ENCODE data around the gene CAMSAP1.

Gene CAMSAP1

DNA sequence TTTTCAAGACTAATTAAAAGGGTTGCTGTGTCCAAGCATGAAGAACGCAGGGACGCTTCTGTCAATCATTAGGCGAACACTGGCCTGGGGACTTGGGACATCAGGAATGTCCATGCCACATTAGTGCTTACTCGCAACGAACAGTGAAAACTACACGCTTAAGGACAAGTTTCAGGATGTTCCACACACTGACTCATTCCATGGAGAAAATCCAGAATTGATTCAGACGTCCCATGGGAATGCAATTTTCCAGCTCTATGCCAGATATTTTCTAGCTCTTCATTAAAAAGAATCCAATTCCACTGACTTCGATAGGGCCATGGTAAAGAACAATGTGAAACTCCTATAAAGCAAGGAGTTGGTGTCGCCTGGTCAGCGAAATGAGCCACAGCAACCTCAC, 98.2 kb downstream of the CAMSAP1 start:
- no peak for DNase-seq

DNA sequence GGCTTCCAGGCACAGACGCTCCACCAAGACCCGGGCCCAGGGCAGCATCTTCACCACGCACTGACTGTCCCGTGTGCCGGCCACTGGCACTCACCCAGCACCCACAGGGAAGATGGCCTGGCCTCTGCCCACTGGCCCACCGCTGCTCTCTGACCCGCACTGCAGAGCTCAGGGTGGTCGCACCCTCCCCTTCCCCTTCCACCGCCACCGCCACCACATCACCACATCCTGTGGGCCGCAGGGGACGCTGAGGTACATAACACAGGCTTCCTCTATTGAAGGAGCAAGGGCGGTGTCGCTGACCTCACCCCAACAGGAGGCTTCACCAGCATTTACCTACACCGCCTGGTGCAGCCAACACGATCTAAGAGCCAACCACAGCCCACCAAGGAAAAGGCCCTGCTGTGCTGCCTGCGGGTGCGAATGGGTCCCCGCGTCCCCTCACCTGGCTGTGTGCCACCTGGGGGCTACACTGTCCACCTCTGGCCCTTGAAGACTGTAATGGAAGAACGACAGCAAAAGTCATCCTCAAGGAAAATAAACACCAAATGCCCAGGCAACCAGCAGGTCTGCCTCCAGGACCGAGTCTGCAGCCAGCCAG, 101.8 kb downstream of the CAMSAP1 start:
- no peak for DNase-seq

DNA sequence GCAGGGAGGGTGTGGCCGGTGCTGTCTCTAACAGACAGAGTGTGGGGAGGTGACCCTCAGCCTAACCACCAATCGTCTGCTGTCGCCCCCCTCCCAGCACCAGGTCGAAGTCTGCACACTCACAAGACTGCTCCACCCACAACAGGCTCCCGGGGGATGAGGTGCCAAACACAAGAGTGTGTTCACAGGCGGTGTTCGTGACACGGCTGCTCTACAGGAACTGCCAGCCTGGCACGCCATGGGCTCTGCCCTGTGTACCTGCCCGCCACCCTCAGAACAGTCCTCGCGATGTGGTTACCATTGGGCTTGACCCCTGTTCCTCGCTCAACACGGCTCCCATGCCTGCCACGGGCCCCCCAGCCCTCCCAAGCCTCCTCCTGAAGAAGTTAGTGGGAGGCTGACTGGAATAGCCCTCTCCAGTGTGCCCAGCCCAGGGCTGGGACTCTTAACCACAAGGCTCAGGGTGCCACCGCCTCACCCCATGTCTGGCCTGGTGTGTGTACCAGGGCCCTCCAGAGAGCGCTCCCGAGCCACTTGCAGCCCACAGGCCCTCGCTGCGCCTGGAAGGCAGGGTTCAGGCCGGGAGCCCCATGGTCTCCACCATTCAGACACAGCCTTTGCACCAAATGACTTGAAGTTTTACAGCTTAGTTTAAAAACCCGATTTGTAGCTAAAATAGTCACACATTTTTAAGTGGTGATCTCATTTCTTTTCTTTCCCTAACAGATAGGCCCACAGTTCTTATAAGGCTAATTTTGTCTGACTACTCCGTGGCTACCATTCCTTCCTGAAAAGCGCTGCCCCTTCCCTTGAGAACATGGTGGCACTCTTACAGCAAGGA, 102.5 kb downstream of the CAMSAP1 start:
- DNase-seq, result no peak

DNA sequence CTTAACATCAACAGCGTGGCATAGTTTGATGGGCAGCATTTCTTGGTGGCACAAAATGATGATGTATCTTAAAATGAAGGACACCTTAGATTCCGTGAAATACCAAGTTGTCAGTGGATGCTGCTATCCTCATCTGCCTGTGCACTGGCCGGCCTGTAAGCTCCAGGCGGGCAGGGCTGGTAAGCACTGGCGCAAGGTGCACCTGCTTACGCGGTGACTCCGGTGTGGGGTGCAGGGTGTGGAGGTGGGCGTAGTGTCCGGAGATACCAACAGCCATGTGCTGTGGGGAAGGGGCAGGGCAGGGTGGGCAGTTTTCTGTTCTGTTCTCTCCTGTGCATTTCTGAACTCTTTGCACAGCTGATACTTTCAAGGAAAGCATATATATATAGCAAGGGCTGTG, 103.9 kb downstream of the CAMSAP1 start:
- DNase-seq, result no peak

- DNase-seq, result no peak
These were observed 104.4 kb downstream of the CAMSAP1 start for GRCh38 chr9:135802876-135803419.

DNA sequence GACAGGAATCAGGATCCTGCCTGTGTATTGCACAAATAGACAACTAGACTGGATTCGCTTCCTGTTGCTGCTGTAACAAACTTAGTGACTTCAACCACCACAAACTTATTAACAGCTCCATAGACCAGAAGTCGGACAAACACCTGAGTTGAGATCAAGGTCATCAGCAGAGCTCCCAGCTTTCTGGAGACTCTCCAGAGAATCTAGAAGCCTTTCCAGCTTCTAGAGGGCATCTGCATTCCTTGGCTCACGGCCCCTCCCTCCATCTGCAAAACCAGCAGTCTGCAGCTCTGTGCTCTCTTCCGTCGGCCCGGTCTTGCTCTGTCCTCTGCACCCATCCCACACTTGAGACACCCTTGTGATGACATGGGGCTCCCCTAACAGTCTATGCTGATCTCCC, 106.3 kb downstream of the CAMSAP1 start:
- DNase-seq, result no peak

GRCh38 chr9:135799261-135799660, 108.1 kb downstream of the CAMSAP1 start:
- DNase-seq, result no peak

DNA sequence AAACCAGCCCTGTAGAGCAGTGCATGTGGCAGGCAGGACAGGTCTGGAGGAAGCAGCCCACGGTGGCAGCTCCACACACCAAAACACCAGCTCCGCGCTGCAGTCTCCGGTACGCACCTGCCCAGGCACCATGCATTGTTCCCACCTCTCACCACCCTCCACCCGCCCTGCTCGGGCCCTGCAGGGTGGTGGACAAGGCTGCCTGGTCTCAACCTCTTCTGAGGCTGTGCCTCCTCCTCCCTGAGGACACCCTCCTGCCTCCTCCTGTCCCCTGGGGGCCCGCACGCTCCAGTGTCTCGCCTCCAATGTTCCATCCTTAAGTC, 109.1 kb downstream of the CAMSAP1 start:
- no peak for DNase-seq

DNA sequence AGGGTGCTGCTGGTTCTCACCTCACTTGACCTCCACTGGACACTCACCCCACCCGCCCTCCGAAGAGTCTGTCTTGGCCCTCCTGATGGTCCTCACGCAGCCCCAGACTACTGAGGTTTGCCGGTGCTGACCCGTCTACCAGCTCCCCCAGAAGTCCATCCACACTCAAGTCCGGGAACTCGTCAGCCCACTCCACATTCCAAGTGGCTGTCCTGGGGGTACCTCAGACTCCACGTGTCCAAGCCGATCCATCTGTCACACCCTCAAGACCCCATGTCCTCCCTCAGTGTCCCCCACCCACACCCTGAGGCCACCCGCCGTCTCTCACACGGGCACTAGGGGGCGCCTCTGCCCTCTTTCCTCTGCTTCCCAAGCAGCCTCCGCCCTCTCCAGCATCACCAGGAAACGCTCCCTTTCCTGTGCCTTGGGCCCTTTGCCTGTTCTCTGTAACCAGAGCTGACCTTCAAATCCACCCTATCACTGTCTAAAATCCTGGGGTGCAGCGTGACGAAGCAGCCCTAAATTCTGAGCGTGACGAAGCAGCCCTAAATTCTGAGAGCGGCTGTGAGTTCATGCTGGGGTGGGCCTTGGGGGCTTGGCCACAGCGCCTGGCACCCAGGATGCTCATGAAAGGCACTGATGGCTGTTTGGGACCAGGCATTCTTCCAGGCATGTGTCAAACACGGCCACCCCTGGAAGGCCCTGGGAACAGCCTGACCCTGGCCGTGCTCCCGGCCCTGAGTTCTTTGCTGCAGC, 109.7 kb downstream of the CAMSAP1 start:
- no peak for DNase-seq

GRCh38 chr9:135796784-135797485, 110.4 kb downstream of the CAMSAP1 start:
- no peak for DNase-seq

DNA sequence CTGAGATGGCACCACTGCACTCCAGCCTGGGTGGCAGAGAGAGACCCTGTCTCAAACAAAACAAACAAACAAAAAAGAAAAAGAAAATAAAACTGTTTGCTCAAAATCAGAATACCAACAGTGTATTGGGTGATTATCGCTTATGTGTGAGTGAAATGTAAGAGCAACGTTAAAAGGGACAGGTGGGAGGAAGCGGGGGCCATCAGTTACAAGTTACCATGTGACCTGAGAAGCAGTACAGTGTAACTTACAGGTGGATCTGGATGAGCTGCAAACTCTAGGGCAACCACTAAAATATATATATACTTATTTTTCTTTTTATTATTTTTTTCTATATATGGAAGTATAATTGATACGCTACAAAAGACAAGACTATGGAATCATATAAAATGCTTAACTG, 112.0 kb downstream of the CAMSAP1 start:
- no peak for DNase-seq

DNA sequence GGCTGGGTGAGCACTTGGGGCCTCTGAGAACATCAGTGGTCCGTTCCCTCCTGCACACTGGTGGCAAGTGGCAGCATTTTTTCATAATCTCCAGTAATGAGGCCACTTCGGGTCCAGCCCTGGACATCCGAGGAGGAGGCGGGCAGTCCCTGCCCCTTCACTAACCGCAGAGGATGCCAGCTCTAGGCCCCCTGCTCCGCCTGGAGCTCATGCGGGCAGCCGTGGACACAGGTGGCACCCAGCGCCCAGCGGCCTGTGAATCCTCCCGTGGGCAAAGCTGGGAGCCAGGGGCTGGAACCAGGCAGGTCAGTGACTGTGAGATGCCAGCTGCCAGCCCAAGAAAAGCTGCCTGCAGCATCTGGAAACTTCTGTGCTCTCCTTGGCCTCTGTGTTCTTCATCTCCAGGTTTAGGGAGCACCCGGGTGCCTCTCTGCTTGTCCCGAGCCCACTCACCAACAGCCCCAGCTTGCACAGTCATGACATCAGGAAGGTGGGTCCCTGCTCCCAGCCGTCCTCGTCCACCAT, 112.9 kb downstream of the CAMSAP1 start:
- no peak for DNase-seq

DNA sequence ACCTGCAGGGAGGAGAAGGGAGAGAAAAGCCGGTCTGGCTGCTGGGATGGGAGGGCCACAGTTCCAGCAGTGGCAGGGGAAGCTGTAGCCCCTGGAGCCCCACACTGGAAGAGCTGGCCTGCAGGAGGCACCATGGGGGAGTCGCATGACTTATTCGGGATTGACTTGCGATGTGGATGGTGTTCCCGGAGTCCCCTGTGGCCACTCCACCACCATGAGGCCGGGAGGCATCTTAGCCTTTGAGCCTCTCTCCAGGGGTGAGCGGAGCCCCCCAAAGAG, 113.3 kb downstream of the CAMSAP1 start:
- no peak for DNase-seq

DNA sequence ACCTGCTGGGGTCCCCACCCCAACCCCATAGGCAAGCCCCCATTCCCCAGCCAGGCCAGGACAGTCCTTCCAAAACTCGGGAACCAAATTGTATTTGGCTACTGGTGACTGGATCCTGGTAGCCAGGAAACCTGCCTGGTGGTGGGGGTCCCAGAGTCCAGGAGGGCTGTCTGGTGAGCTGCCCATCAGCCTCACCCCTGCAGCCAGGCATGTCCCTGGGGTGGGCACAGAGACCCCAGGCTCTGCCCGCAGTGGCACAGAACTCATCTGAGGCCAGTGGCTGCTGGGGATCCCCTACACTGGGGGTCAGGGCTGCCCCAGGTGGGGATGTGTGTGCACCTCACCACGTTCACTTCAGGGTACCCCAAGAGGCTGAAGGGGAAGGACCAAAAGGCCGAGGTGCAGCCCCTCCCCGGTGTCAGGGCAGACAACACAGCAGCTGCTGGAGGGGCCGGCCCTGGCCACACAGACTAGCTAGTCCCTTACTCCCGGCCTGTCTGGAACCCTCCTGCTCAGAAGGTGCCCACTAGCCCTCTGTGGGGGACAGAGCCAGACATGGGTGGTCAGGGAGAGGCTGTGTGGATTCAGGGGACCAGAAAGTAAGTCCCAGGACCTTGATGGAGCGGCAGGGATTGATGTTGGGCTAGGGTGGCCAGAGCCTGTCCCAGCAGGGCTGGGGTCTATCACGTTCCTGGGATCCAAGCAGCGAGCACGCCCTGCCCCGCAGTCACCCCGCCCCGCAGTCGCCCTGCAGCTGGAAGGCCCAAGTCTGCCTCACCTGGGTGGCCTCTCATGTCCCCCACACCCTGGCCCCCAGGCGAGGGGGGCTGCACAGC, 113.9 kb downstream of the CAMSAP1 start:
- no peak for DNase-seq

- DNase-seq, result no peak
These were observed 114.8 kb downstream of the CAMSAP1 start for GRCh38 chr9:135792268-135793128.

DNA sequence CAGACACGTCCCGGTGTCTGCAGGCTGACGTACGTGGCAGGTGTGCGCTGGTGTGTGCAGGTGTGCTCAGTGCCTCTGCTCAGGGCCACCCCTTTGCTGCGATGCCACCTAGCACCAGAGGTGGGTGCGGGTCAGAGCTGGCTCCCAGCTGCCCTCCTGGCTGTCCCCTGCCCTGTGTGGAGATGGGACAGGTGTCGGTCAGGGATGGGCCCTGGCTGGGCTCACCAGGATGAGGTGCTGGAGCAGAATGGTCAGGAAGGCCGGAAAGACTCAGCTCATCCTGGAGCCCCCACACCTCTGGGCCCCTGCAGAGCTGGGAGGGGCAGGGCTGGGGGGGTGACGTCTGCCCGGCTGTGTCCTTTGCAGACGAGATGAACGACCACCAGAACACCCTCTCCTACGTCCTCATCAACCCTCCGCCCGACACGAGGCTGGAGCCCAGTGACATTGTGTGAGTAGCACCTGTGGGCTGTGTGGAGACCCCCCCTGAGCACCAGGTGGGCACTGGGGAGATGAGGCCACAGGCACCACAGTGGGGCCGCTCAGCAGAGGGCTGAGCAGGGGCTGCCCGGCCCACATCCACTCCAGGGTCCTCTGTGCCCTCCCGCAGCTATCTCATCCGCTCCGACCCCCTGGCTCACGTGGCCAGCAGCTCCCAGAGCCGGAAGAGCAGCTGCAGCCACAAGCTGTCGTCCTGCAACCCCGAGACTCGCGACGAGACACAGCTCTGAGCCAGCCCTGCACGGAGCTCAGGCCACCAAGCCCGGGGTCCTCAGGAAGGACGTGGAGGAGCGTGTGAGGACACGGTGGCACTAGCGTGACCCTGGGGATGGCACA, 115.7 kb downstream of the CAMSAP1 start:
- no peak for DNase-seq

- no peak for DNase-seq
These were observed 116.5 kb downstream of the CAMSAP1 start for GRCh38 chr9:135790850-135791249.

- no peak for DNase-seq
These were observed 117.0 kb downstream of the CAMSAP1 start for GRCh38 chr9:135790356-135790755.

DNA sequence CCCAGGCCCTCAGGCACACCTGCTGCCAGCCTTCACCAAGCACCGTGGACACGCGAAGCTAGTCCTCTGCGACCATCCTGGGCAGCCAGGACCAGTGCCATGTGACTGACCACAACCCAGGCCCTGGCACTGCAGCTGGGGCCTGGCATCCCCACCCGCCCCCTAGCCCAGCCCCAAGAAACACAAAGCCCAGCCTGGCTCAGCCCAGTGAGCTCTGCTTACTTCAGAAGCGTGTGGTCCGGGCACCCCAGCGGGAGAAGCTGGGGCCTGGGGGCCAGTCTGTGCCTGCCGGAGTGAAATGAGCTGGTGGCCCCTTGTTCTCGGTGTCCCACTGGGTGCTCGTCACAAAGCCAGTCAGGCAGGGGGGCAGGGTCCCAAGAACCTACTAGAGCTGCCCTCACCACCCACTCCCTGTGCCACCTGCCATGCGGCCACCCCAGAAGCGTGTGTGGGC, 117.5 kb downstream of the CAMSAP1 start:
- no peak for DNase-seq
